Metanephros (tissue), 1 donor: ENCODE measurements around the gene HSF5. TPM values are rescaled to one million over a fixed set of nuclear protein-coding genes. Genes with fewer than 3 reads are reported as not detected.

Source experiments
- total RNA-seq: library from RNA; depleted of rRNA; stranded (reverse); fragments of >200 nt; gene quantifications from one replicate; pipeline ENCODE4 v1.2.3, GENCODE V29; 2014

Gene HSF5
- 0.41 TPM for total RNA-seq

GRCh38 chr17:58487589-58488427, at the start of gene HSF5:
Gene HSF5 (minus strand): TSS chr17:58488408. CDS start chr17:58488274, 134 bp downstream.

GRCh38 chr17:58513965-58514769, 26.0 kb upstream of the HSF5 start, which contains the start of gene MTMR4:
Gene MTMR4 (minus strand): TSS chr17:58514638. CDS start chr17:58514407, 231 bp downstream.

DNA sequence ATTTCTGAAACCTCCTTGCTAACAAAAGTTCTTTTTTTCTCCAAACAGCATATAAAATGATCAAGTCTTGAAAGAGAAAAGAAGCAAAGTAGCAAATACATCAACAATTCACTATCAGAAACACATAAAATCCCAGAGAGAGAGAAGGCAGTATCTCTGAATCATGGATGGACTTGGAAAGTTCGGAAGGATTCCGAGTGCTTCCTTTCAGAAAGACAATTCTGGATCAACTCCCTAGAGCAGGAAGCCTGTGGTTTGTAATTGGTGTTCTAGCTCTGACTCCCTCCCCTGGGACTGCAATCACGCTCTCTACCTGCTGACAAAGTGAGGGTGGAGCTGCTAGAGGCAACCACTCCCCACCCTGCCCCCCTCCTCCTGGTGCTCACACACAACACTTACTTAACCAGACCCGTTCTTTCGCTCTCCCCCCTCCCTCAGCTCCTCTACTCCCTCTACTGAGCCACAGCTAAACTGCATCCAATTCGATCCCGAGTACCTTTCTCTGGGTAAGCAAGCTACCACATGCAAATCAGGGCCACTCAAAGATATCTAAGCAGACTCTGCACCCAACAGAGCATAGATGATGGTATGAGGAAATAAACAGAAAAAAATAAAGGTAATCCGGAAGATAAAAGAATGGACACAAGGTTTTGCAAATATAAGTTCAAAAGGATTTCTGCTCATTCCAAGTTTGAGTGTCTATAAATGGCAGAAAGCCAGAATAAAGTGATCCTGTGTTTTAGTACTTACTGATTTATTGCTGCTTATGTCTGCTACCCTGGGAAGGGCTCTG, 70.7 kb downstream of the HSF5 start, which contains the start of gene RNF43:
Gene RNF43, minus strand, starts transcription at position 235 of the 793 bp plus-strand sequence. CDS start 1,957 bp downstream, outside the sequence.

Other genes with a start within 250 kb of the HSF5 start
- not detected for gene LPO, start 249.8 kb downstream of the HSF5 start, total RNA-seq
- gene MPO, start 207.5 kb downstream of the HSF5 start, total RNA-seq, result 93.6 TPM
- 29.1 TPM for gene TSPOAP1, start 159.6 kb downstream of the HSF5 start, total RNA-seq
- gene SUPT4H1, start 136.2 kb downstream of the HSF5 start, total RNA-seq, result 53.1 TPM
- gene RNF43, start 70.9 kb downstream of the HSF5 start, total RNA-seq, result 14.8 TPM
- gene MTMR4, start 26.2 kb upstream of the HSF5 start, total RNA-seq, result 58.2 TPM
- 0.29 TPM for gene TEX14, start 203.6 kb upstream of the HSF5 start, total RNA-seq
- gene RAD51C, start 204.2 kb upstream of the HSF5 start, total RNA-seq, result 20.3 TPM